Sigmoid colon (tissue), 7 donors: Measurements from ENCODE around the gene SOX6. TPM values are rescaled to one million over a fixed set of nuclear protein-coding genes. Genes with fewer than 3 reads are reported as not detected.

Experiments used
- DNase-seq: peaks from one replicate; pipeline ENCODE4 v3.0.0-alpha.2; 2019
- H3K27ac ChIP-seq, 4 donors: fragments of 200-600 bp; sonication (generic); one replicate each; pipeline ENCODE4 v1.5.1; 2016 to 2019; ENCODE audit warnings: mild to moderate bottlenecking in 1 of 4
- H3K27me3 ChIP-seq, 3 donors: fragments of 200-600 bp; sonication (generic); one replicate each; pipeline ENCODE4 v1.5.1; 2019; ENCODE audit warnings: mild to moderate bottlenecking in 1 of 3
- H3K36me3 ChIP-seq, 4 donors: fragments of 200-600 bp; sonication (generic); one replicate each; pipeline ENCODE4 v1.5.1; 2016 to 2019
- H3K4me1 ChIP-seq, 4 donors: fragments of 200-600 bp; sonication (generic); one replicate each; pipeline ENCODE4 v1.5.1; 2017 to 2019
- H3K4me3 ChIP-seq, 4 donors: fragments of 200-600 bp; sonication (generic); one replicate each; pipeline ENCODE4 v1.5.1; 2017 to 2019; ENCODE audit warnings: mild to moderate bottlenecking in 2 of 4, moderate library complexity in 1 of 4
- H3K9me3 ChIP-seq, 4 donors: fragments of 200-600 bp in 3 of 4; sonication (generic) in 3 of 4; one replicate each; pipeline versions ENCODE4 v1.5.1 to v1.6.1; 2013 to 2019
- EP300 ChIP-seq, 4 donors: sonication (generic); formaldehyde crosslinking; IDR thresholded peaks; one replicate each; pipeline ENCODE4 v1.6.1; 2017; ENCODE audit warnings: antibody characterized with exemption in 4 of 4
- POLR2A ChIP-seq, 2 donors: fragments of 450-650 bp; IDR thresholded peaks; one replicate each; pipeline ENCODE4 v1.6.1; 2016; ENCODE audit warnings: antibody characterized with exemption in 2 of 2, mild to moderate bottlenecking in 2 of 2, moderate library complexity in 2 of 2
- POLR2AphosphoS5 ChIP-seq, 4 donors: sonication (generic); formaldehyde crosslinking; IDR thresholded peaks; one replicate each; pipeline ENCODE4 v1.6.1; 2017; ENCODE audit warnings: antibody characterized with exemption in 4 of 4
- WGBS, 2 donors: extraction: QIAGEN DNeasy Blood & Tissue Kit; methylation state at CpG; one replicate each; pipeline ENCODE4 v1.1.7; 2013; 5-methylcytosine and 5-hydroxymethylcytosine counted together
- intact Hi-C: fragments of 100-400 bp; cut with DNase I; formaldehyde crosslinking; loops from one replicate; pipeline ENCODE4 v1.15.1; 2023
- polyA plus RNA-seq, 3 donors: library from polyadenylated mRNA; stranded (reverse); fragments of 200-250 nt; gene quantifications; one replicate each; pipeline ENCODE4 v1.2.3, GENCODE V29; 2013
- total RNA-seq, 4 donors: library from RNA; depleted of rRNA; stranded (reverse); fragments of >200 nt; gene quantifications; one replicate each; pipeline ENCODE4 v1.1.0, GENCODE V29; 2016
- TF ChIP-seq, protein P1 (sequence below), 4 experiments: fragments of 450-650 bp in 3 of 4; fragments of 200-600 bp in 1 of 4; IDR thresholded peaks; one replicate each; pipeline ENCODE4 v1.5.1; 2016 to 2019; ENCODE audit warnings: antibody characterized with exemption in 4 of 4, mild to moderate bottlenecking in 3 of 4, moderate library complexity in 2 of 4
- donor health status: healthy with polysubstance abuse.
- donor health status: Bipolar disorder and iron deficiency.
- donor health status: healthy.

The SOX6 gene
- total and polyA plus RNA-seq, 7 donors: 0.46 to 6.1 (median 1.7) TPM

DNA sequence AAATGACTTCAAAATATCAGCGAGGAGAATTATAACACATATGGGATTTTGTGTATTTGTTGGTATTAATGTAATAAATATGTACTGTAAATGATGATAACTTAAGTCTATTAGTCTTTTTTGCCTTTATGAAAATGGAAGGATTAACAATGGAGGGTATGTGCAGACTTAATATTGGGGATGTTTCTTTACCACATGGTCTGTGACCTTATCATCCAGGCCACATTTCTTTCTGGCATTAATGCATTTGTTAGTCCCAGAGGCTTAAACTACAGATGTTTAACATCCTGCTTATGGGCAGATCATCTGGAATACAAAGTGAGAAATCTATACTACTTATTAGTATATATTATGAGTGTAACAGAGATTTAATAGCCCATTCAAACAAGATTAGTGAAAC is 64.6 kb downstream of the SOX6 start:
- Histone ChIP-seq H3K27me3 (no peaks in the 10 kb centered on the region), H3K27ac (no peak overlapping the region), H3K36me3 (no peaks in the 10 kb centered on the region), H3K4me3 (no peak overlapping the region), H3K4me1 (peaks cover 0 to 11% (median 5%) of the 10 kb centered on the region in 4 donors), H3K9me3 (no peaks in the 10 kb centered on the region)
- no peak for DNase-seq
- 1 to 78% methylated on average over 1 of the region's 1 CpG for WGBS, 2 donors
- intact Hi-C loops: no loop called here
- TF ChIP-seq POLR2A (IDR thresholded peaks at IDR 0.05): no peak
- TF ChIP-seq, protein P1, sequence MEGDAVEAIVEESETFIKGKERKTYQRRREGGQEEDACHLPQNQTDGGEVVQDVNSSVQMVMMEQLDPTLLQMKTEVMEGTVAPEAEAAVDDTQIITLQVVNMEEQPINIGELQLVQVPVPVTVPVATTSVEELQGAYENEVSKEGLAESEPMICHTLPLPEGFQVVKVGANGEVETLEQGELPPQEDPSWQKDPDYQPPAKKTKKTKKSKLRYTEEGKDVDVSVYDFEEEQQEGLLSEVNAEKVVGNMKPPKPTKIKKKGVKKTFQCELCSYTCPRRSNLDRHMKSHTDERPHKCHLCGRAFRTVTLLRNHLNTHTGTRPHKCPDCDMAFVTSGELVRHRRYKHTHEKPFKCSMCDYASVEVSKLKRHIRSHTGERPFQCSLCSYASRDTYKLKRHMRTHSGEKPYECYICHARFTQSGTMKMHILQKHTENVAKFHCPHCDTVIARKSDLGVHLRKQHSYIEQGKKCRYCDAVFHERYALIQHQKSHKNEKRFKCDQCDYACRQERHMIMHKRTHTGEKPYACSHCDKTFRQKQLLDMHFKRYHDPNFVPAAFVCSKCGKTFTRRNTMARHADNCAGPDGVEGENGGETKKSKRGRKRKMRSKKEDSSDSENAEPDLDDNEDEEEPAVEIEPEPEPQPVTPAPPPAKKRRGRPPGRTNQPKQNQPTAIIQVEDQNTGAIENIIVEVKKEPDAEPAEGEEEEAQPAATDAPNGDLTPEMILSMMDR (IDR thresholded peaks at IDR 0.05): no peak
- no peak for TF ChIP-seq EP300 (IDR thresholded peaks at IDR 0.05)
- no peak for TF ChIP-seq POLR2AphosphoS5 (IDR thresholded peaks at IDR 0.05)

DNA sequence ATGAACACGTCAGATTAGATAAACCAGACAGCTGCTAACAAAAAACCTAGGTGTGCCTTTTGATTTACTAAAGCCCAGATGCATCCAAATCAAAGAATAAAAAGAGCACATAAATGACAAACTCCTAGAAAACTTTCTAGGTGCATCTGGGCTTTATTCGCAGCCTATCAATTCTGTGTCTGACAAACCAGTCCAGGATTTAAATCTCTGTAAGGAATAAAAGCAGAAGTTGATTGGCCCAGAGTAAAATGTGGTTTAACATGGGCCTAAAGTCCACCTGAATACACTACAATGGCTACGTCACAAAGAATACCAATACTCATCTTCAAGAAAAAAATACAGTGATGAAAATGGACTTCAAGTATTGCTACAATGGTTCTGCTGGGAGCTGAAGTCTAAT is 66.8 kb downstream of the SOX6 start:
- intact Hi-C loops: no loop called here
- DNase-seq: no peak
- TF ChIP-seq POLR2A (IDR thresholded peaks at IDR 0.05) (no peak), POLR2AphosphoS5 (IDR thresholded peaks at IDR 0.05) (no peak), EP300 (IDR thresholded peaks at IDR 0.05) (no peak)
- TF ChIP-seq, protein P1 (IDR thresholded peaks at IDR 0.05): no peak
- Histone ChIP-seq H3K4me3 (no peak overlapping the region), H3K27ac (no peak overlapping the region), H3K9me3 (no peaks in the 10 kb centered on the region), H3K4me1 (peaks cover 0 to 11% (median 5%) of the 10 kb centered on the region in 4 donors), H3K36me3 (no peaks in the 10 kb centered on the region), H3K27me3 (no peaks in the 10 kb centered on the region)
- 88 to 94% methylated on average over 3 of the region's 3 CpGs for WGBS, 2 donors

DNA sequence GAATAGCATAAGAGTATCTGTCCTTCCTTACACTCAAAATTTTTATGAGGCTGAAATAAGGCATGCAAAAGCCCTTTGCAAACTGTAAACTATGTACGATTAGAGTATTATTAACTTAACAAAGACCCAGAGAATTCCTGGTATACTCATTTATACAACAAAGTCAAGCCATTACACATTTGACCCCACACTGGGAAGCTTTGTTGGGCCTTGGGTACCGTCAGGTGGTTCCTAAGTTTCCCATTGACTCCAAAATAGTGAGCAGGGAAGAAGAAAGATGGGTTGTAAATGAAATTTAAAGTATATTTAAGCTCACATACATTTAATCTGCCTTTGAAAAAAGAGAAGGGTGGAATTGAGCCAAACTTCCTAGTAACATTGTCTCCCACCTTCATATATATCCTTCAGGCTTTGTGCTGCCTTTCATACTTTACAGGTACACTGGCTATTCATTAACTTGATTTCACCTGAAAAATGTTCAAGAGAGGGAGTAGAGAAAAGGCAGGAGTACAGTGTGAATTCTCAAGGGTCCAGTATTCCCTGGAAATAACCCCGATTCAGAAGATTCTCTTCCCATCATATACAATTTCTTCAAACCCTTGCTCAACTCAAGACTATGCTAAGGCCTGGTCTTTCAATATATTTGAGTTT is 68.6 kb downstream of the SOX6 start:
- intact Hi-C loops: no loop called here
- Histone ChIP-seq H3K4me1 (peaks cover 0 to under 1% (median under 1%) of the 10 kb centered on the region in 4 donors), H3K4me3 (no peak overlapping the region), H3K27me3 (no peaks in the 10 kb centered on the region), H3K9me3 (no peaks in the 10 kb centered on the region), H3K36me3 (no peaks in the 10 kb centered on the region), H3K27ac (no peak overlapping the region)
- no peak for DNase-seq
- TF ChIP-seq POLR2AphosphoS5 (IDR thresholded peaks at IDR 0.05) (no peak), EP300 (IDR thresholded peaks at IDR 0.05) (no peak), POLR2A (IDR thresholded peaks at IDR 0.05) (no peak)
- TF ChIP-seq, protein P1 (IDR thresholded peaks at IDR 0.05): no peak
- 65 to 75% methylated on average over 3 of the region's 3 CpGs for WGBS, 2 donors

DNA sequence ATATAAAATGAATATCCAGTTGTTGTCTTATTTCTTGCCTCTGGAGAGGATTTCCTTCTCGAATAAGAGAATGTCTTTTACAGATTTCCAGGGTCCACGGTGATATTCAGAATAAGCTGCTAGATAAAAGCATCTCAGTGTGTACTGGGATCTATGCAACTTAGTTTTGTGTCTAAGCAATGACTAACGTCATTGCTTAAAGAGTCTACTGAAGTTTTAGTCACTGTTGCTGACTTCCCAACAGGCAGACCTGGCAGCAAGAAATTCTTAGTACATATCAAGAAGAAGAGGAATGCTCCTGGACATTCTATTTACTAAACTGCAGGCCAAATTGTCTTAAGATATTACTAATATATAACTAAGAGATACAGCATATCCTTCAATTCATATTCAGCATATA is 70.3 kb downstream of the SOX6 start:
- no peaks in the 10 kb centered on the region for H3K4me1 ChIP-seq
- TF ChIP-seq, protein P1 (IDR thresholded peaks at IDR 0.05): no peak
- TF ChIP-seq POLR2A (IDR thresholded peaks at IDR 0.05) (no peak), EP300 (IDR thresholded peaks at IDR 0.05) (no peak), POLR2AphosphoS5 (IDR thresholded peaks at IDR 0.05) (no peak)
- intact Hi-C loops: no loop called here
- H3K27me3 ChIP-seq: no peaks in the 10 kb centered on the region
- H3K27ac ChIP-seq: no peak overlapping the region
- H3K9me3 ChIP-seq: no peaks in the 10 kb centered on the region
- DNase-seq: no peak
- H3K4me3 ChIP-seq: no peak overlapping the region
- H3K36me3 ChIP-seq: no peaks in the 10 kb centered on the region
- WGBS, 2 donors: 59 to 67% methylated on average over 3 of the region's 3 CpGs

DNA sequence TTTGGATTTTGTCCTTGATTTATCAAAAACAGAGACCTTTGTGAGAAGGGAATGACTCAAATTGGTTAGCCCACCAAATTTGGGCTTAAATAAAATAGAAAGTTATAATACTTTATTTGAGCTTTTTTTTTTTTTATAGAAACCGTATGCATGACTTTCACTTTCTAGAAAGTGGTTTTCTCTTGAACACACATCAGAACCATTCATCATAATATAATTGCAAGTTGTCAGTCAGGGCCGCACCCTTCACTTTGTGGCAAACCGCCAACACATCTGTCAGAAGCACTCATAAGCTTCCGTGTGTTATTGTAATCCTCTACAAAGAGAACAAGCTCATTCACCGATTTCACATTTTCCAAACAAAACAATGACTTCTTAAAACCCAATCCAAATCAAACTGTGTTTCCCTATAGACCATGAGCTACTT is 76.1 kb downstream of the SOX6 start:
- Histone ChIP-seq H3K27me3 (no peaks in the 10 kb centered on the region), H3K27ac (no peak overlapping the region), H3K4me3 (no peak overlapping the region), H3K4me1 (no peaks in the 10 kb centered on the region), H3K36me3 (no peaks in the 10 kb centered on the region), H3K9me3 (no peaks in the 10 kb centered on the region)
- DNase-seq: peak; percentile 51
- WGBS, 2 donors: 6 to 25% methylated on average over 5 of the region's 5 CpGs
- intact Hi-C loops: no loop called here
- TF ChIP-seq, protein P1 (IDR thresholded peaks at IDR 0.05): no peak
- TF ChIP-seq POLR2A (IDR thresholded peaks at IDR 0.05) (no peak), EP300 (IDR thresholded peaks at IDR 0.05) (no peak), POLR2AphosphoS5 (IDR thresholded peaks at IDR 0.05) (no peak)
